Astrocyte of the cerebellum (primary cell): ENCODE data around the gene HELB.

ENCODE experiments used
- DNase-seq: peaks from one replicate; pipeline ENCODE4 v3.0.0-alpha.2; 2011; ENCODE audit warnings: low read depth
- H3K4me3 ChIP-seq: 2 replicates; pipeline ENCODE4 v1.5.1; 2011; ENCODE audit warnings: mild to moderate bottlenecking, low read depth, low read length, moderate library complexity
- CTCF ChIP-seq: IDR thresholded peaks from 2 replicates; pipeline ENCODE4 v1.5.1; 2012; ENCODE audit warnings: low read length, low read depth, moderate library complexity, mild to moderate bottlenecking; ENCODE audit errors: missing control alignments
- in situ Hi-C: cut with HindIII; loops from 2 replicates; pipeline ENCODE4 v1.10.0; 2017; ENCODE audit warnings: low sequenced_read_pairs

HELB gene

GRCh38 chr12:66340131-66340530 lies 37.8 kb downstream of the HELB start:
- in situ Hi-C loops: no loop called here
- TF ChIP-seq CTCF: no peak
- no peak for DNase-seq
- no peak overlapping the region for H3K4me3 ChIP-seq

DNA sequence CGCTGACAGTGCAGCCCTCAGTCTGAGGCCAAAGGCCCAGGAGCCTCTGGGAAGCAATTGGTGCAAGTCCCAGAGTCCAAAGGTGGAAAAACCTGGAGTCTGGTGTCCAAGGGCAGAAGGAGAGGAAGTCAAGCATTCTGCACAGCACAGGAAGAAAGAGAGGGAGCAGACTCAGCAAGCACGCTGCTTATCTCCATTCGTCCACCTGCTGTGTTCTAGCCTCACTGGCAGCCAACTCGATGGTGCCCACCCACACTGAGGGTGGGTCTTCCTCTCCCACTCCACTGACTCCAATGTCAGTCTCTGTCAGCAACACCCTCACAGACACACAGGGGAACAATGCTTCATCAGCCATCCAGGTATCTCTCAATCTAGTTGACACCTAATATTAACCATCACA lies 38.8 kb downstream of the HELB start:
- in situ Hi-C loops: no loop called here

GRCh38 chr12:66345212-66345611 lies 42.9 kb downstream of the HELB start:
- in situ Hi-C loops: no loop called here

More for the DNA sequence above, 38.8 kb downstream of the HELB start:
- no peak for DNase-seq
- no peak overlapping the region for H3K4me3 ChIP-seq
- TF ChIP-seq CTCF: no peak

GRCh38 chr12:66345956-66346355 lies 43.7 kb downstream of the HELB start:
- in situ Hi-C loops: no loop called here
- no peak for DNase-seq

More at GRCh38 chr12:66345212-66345611, 42.9 kb downstream of the HELB start:
- no peak for DNase-seq
- TF ChIP-seq CTCF: no peak
- no peak overlapping the region for H3K4me3 ChIP-seq

GRCh38 chr12:66351301-66351700 lies 49.0 kb downstream of the HELB start:
- no peak for DNase-seq
- no peak overlapping the region for H3K4me3 ChIP-seq
- in situ Hi-C loops: no loop called here
- no peak for TF ChIP-seq CTCF

More at GRCh38 chr12:66345956-66346355, 43.7 kb downstream of the HELB start:
- H3K4me3 ChIP-seq: no peak overlapping the region
- no peak for TF ChIP-seq CTCF

- TF ChIP-seq CTCF: peak; percentile 44
- DNase-seq: no peak
- no peak overlapping the region for H3K4me3 ChIP-seq
- in situ Hi-C loops: no loop called here
These were observed 49.9 kb downstream of the HELB start for GRCh38 chr12:66352197-66352596.

DNA sequence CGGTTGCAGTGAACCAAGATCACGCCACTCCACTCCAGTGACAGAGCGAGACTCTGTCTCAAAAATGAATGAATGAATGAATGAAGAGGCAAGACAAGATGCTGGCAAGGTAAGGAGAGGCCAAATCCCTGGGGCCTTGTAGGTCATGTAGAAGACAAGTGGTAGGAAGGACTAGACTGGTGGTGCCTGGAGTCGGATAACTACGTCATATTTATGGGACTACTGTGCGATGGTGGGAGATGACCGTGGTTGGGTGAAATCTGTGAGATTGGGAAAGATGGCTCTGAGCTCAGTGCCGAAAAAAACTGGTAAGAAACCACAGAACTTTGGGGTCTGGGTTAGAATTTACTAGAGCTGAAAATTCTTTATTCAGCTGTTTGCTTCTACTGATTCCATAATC lies 50.6 kb downstream of the HELB start:
- no peak overlapping the region for H3K4me3 ChIP-seq
- in situ Hi-C loops: no loop called here
- no peak for DNase-seq
- TF ChIP-seq CTCF: no peak
